A549 (cell line): Measurements from ENCODE around the gene SFR1.

Experiments
- CTCF ChIP-seq: fragments of >200 bp; sonication (Bioruptor Twin); formaldehyde crosslinking; IDR thresholded peaks from 3 replicates; pipeline ENCODE4 v1.5.1; 2016
- EHMT2 ChIP-seq: fragments of 200-600 bp; sonication (generic); IDR thresholded peaks from 2 replicates; pipeline ENCODE4 v1.6.1; 2016; ENCODE audit warnings: antibody characterized with exemption, low read depth, mild to moderate bottlenecking, moderate library complexity
- HDAC2 ChIP-seq: fragments of 200-600 bp; sonication (generic); IDR thresholded peaks from 2 replicates; pipeline ENCODE4 v1.6.1; 2016
- HEYL ChIP-seq: fragments of 250-450 bp; sonication (Bioruptor Pico); IDR thresholded peaks from 2 replicates; pipeline ENCODE4 v1.8.0; 2021; ENCODE audit warnings: mild to moderate bottlenecking, moderate library complexity
- MAX ChIP-seq: IDR thresholded peaks from 2 replicates; pipeline ENCODE4 v1.6.1; 2012
- MAZ ChIP-seq: fragments of 150-350 bp; IDR thresholded peaks from 2 replicates; pipeline ENCODE4 v1.6.1; 2014; ENCODE audit warnings: antibody characterized with exemption, low read depth, low read length, borderline replicate concordance
- MYC ChIP-seq: IDR thresholded peaks from 2 replicates; pipeline ENCODE4 v1.6.1; 2012; ENCODE audit warnings: mild to moderate bottlenecking, inconsistent platforms, low read length, improper control_type of control experiment, borderline replicate concordance
- POLR2A ChIP-seq: IDR thresholded peaks from 2 replicates; pipeline ENCODE4 v1.6.1; 2012; ENCODE audit warnings: mild to moderate bottlenecking, low read length
- REST ChIP-seq: fragments of 200-600 bp; sonication (generic); IDR thresholded peaks from 2 replicates; pipeline ENCODE4 v1.6.1; 2016; ENCODE audit warnings: antibody characterized with exemption, mild to moderate bottlenecking, moderate library complexity
- USF2 ChIP-seq: fragments of 450-650 bp; IDR thresholded peaks from 2 replicates; pipeline ENCODE4 v1.6.1; 2014; ENCODE audit warnings: antibody characterized with exemption
- ZC3H11A ChIP-seq: fragments of 450-650 bp; IDR thresholded peaks from 2 replicates; pipeline ENCODE4 v1.6.1; 2014; ENCODE audit warnings: antibody characterized with exemption, mild to moderate bottlenecking
- ZFP36 ChIP-seq: fragments of 450-650 bp; IDR thresholded peaks from 2 replicates; pipeline ENCODE4 v1.6.1; 2014; ENCODE audit warnings: borderline replicate concordance; ENCODE audit not compliant: partially characterized antibody

GRCh38 chr10:104144931-104145330 is 23.0 kb downstream of the SFR1 start:
- TF ChIP-seq MAZ (no peak), CTCF (no peak), ZFP36 (no peak), ZC3H11A (no peak), POLR2A (no peak), USF2 (no peak), MAX (no peak), EHMT2 (no peak), REST (no peak), HEYL (CRISPR knock-in tag) (no peak), MYC (no peak), HDAC2 (no peak)
